RWPE2 (cell line): Measurements from ENCODE around the gene GNG14.

Source experiments
- ATAC-seq: fragments of 200-7000 bp; cut with Tn5 transposase; 3 replicates; pipeline ENCODE4 v1.9.1; 2021; ENCODE audit warnings: low read depth
- DNase-seq: peaks from one replicate; pipeline ENCODE4 v3.0.0-alpha.2; 2020; ENCODE audit warnings: low spot score
- H3K27ac ChIP-seq: fragments of 450-650 bp; 2 replicates; pipeline ENCODE4 v1.5.1; 2017; ENCODE audit warnings: mild to moderate bottlenecking; ENCODE audit not compliant: poor library complexity, severe bottlenecking
- H3K27me3 ChIP-seq: fragments of 250-450 bp; sonication (Bioruptor Pico); 2 replicates; pipeline ENCODE4 v1.5.1; 2021; ENCODE audit warnings: mild to moderate bottlenecking, moderate library complexity; ENCODE audit not compliant: insufficient read depth, poor library complexity, severe bottlenecking
- H3K36me3 ChIP-seq: fragments of 250-450 bp; sonication (Bioruptor Pico); 2 replicates; pipeline ENCODE4 v1.5.1; 2020; ENCODE audit warnings: low read depth, mild to moderate bottlenecking, moderate library complexity
- H3K4me1 ChIP-seq: fragments of 250-450 bp; sonication (Bioruptor Pico); 2 replicates; pipeline ENCODE4 v1.5.1; 2021; ENCODE audit warnings: mild to moderate bottlenecking, moderate library complexity; ENCODE audit not compliant: insufficient read depth, poor library complexity, severe bottlenecking
- H3K4me3 ChIP-seq: fragments of 250-450 bp; sonication (Bioruptor Pico); 2 replicates; pipeline ENCODE4 v1.5.1; 2021; ENCODE audit warnings: mild to moderate bottlenecking, moderate library complexity; ENCODE audit not compliant: severe bottlenecking
- H3K9me3 ChIP-seq: fragments of 250-450 bp; sonication (Bioruptor Pico); 2 replicates; pipeline ENCODE4 v1.5.1; 2021; ENCODE audit warnings: mild to moderate bottlenecking, moderate library complexity; ENCODE audit not compliant: severe bottlenecking
- TF ChIP-seq, protein P1 (sequence below): fragments of 450-650 bp; IDR thresholded peaks from one replicate; pipeline ENCODE4 v1.5.1; 2017; ENCODE audit warnings: mild to moderate bottlenecking, moderate library complexity; ENCODE audit not compliant: poor library complexity, severe bottlenecking

Gene GNG14

DNA sequence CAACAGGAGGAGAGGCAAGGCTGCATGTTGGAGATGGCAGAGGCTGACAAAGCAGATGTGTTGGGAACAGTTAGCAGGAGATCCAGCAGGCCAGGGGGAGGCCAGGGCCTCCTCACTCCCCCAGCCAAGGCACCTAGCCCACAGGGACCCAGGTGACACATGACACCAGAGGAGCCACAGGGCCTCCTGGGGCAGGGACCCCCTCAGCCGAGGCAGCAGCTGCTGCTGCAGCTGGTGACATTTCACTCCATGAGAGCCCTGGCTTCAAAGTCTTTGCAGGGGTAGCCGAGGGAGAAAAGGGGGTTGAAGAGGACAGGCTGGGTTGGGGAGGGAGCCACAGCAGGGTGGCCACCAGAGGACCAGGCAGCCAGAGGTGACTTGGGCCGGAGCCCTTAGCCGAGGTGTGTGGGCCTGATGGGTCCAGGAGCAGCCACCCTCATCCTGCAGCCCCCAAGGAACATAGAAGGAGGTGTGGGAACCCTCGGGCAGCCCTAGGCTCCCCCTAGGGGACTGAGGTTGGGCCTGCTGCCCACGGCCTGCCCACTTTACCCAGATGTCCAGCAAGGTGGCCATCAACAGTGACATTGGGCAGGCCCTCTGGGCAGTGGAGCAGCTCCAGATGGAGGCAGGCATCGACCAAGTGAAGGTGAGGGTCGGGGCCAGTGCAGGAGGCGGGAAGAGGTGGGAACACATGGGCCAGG, at the start of gene GNG14:
Gene GNG14, plus strand, starts transcription at position 503 of the 701 bp plus-strand sequence. Its CDS starts 51 bp downstream, at position 554.
- Histone ChIP-seq H3K4me3 (no peak within 1 kb of the TSS), H3K4me1 (no peaks in the 10 kb centered on the region), H3K27ac (no peak within 1 kb of the TSS), H3K27me3 (no peaks in the 10 kb centered on the region), H3K36me3 (peaks cover 5% of the 10 kb centered on the region; the same call in 1 of the 2 replicates), H3K9me3 (no peaks in the 10 kb centered on the region)
- TF ChIP-seq, protein P1, sequence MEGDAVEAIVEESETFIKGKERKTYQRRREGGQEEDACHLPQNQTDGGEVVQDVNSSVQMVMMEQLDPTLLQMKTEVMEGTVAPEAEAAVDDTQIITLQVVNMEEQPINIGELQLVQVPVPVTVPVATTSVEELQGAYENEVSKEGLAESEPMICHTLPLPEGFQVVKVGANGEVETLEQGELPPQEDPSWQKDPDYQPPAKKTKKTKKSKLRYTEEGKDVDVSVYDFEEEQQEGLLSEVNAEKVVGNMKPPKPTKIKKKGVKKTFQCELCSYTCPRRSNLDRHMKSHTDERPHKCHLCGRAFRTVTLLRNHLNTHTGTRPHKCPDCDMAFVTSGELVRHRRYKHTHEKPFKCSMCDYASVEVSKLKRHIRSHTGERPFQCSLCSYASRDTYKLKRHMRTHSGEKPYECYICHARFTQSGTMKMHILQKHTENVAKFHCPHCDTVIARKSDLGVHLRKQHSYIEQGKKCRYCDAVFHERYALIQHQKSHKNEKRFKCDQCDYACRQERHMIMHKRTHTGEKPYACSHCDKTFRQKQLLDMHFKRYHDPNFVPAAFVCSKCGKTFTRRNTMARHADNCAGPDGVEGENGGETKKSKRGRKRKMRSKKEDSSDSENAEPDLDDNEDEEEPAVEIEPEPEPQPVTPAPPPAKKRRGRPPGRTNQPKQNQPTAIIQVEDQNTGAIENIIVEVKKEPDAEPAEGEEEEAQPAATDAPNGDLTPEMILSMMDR: no peak
- DNase-seq (no peak), ATAC-seq (no peak; the same call in 2 of the 3 replicates)

DNA sequence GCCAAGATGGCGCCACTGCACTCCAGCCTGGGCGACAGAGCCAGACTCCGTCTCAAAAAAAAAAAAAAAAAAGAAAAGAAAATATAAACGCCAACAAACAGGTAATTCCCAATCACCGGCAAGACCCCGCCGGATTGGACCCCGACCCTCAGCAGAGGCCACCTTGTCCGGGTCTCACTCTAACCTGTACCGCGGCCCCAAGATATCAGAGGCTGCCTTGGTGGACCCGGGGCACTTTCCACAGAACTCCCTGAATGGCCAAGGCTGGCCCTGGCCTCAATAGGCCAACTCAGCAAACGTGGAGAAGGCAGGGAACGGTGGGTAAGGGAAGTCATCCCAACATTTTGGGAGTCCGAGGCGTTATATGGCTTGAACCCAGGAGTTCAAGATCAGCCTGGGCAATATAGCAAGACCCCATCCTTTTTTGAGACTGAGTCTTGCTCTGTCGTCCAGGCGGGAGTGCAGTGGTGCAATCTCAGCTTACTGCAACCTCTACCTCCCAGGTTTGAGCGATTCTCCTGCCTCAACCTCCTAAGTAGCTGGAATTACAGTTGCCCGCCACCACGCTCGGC, 49.1 kb upstream of the GNG14 start:
- Histone ChIP-seq H3K27me3 (no peaks in the 10 kb centered on the region), H3K27ac (no peak overlapping the region), H3K36me3 (no peaks in the 10 kb centered on the region), H3K4me1 (no peaks in the 10 kb centered on the region), H3K9me3 (no peaks in the 10 kb centered on the region), H3K4me3 (no peak overlapping the region)
- no peak for DNase-seq
- TF ChIP-seq, protein P1: no peak
- ATAC-seq: no peak

DNA sequence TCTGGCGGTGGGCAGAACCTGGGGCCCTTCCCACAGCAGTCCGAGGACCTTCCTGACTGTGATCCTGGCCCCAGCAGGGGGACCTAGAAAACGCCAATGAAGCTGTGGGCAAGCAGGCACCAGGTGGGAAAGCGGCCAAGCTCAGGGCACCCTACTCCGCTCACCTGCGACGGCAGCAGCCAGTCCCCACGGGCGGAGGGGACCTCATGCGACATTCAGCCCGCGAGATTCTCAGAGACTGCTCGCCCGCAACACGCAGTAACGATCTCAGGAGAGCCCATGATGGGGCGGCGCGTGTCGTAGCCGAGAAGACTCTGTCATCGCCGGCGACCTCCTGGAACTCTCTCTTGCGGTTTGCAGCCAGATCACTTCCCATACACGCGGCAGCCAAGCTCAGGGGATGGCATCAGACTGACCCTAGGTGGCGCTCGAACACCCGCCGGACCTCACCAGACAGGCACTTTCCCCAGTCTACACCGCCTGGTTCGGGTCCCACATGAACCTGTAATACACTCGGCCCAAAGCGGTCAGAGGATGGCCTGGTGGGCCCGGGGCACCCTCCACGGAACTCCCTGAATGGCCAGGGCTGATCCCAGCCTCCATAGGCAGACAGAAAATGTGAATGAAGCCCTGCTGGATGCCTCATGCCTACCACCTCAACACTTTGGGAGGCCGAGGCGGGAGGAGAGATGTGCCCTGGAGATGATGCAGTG, 47.7 kb upstream of the GNG14 start:
- Histone ChIP-seq H3K4me1 (no peaks in the 10 kb centered on the region), H3K36me3 (no peaks in the 10 kb centered on the region), H3K9me3 (no peaks in the 10 kb centered on the region), H3K4me3 (no peak overlapping the region), H3K27ac (no peak overlapping the region), H3K27me3 (no peaks in the 10 kb centered on the region)
- TF ChIP-seq, protein P1: peak; percentile 83
- no peak for DNase-seq
- peak; percentile 80 for ATAC-seq

DNA sequence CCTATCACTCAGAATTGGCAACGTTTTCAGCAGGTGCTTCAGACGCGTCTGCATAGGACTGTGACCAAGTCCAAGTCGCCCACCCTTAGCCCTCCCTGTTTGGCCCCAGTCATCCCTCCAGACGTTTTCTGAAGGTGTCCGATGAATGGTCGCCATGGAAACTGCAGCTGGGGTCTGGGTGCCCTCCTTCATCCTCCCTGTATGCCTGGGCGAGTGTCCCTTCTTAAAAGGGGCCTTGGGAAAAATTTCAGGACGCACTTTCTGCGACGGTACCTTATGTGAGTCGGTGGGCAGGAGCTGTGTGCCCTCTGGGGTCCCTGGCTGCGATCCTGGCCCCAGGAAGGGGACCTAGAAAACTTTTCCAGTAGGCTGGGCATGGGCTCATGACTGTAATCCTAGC, 46.3 kb upstream of the GNG14 start:
- ATAC-seq (no peak), DNase-seq (no peak)
- Histone ChIP-seq H3K27ac (no peak overlapping the region), H3K9me3 (no peaks in the 10 kb centered on the region), H3K27me3 (no peaks in the 10 kb centered on the region), H3K4me3 (no peak overlapping the region), H3K36me3 (no peaks in the 10 kb centered on the region), H3K4me1 (no peaks in the 10 kb centered on the region)
- TF ChIP-seq, protein P1: no peak
